ENCODE results near the gene DRC7.
A peak's percentile ranks its signal among the peaks of the same experiment; 100 is the strongest.

Gene DRC7

GRCh38 chr16:57694725-57695679 is at the start of gene DRC7:
Gene DRC7 (plus strand): TSS chr16:57694806. CDS start chr16:57697950, 3,144 bp downstream.
- DNase-seq, result no peak

- no peak for DNase-seq
These were observed 49.4 kb upstream of the DRC7 start for GRCh38 chr16:57645169-57645568.

- no peak for DNase-seq
These were observed 48.8 kb upstream of the DRC7 start for GRCh38 chr16:57645691-57646387.

- no peak for DNase-seq
These were observed 48.1 kb upstream of the DRC7 start for GRCh38 chr16:57646388-57647039.

GRCh38 chr16:57647136-57647875 is 47.3 kb upstream of the DRC7 start:
- no peak for DNase-seq

GRCh38 chr16:57648125-57648524 is 46.5 kb upstream of the DRC7 start:
- DNase-seq, result no peak

GRCh38 chr16:57648581-57649442 is 45.8 kb upstream of the DRC7 start:
- DNase-seq, result peak; percentile 67

- DNase-seq, result no peak
These were observed 45.2 kb upstream of the DRC7 start for GRCh38 chr16:57649443-57649751.

- no peak for DNase-seq
These were observed 44.8 kb upstream of the DRC7 start for GRCh38 chr16:57649846-57650245.

GRCh38 chr16:57651344-57652333 is 43.0 kb upstream of the DRC7 start:
- no peak for DNase-seq

- DNase-seq, result no peak
These were observed 41.7 kb upstream of the DRC7 start for GRCh38 chr16:57652695-57653471.

GRCh38 chr16:57653936-57654335 is 40.7 kb upstream of the DRC7 start:
- DNase-seq, result no peak

GRCh38 chr16:57656342-57656955 is 38.2 kb upstream of the DRC7 start:
- no peak for DNase-seq

GRCh38 chr16:57657228-57657627 is 37.4 kb upstream of the DRC7 start:
- no peak for DNase-seq

GRCh38 chr16:57658130-57658877 is 36.3 kb upstream of the DRC7 start:
- DNase-seq, result no peak

- DNase-seq, result no peak
These were observed 35.5 kb upstream of the DRC7 start for GRCh38 chr16:57658878-57659674.

GRCh38 chr16:57660715-57661463 is 33.7 kb upstream of the DRC7 start:
- no peak for DNase-seq
